Fibroblast of lung (primary cell): ENCODE measurements around the gene ATL1. TPM values are rescaled to one million over a fixed set of nuclear protein-coding genes. Genes with fewer than 3 reads are reported as not detected.

Experiments used
- DNase-seq, 2 donors: peaks; one replicate each; pipeline versions ENCODE4 v3.0.0 to v3.0.0-alpha.2; 2010; ENCODE audit warnings: low read depth in 2 of 2
- H2AFZ ChIP-seq: 2 replicates; pipeline ENCODE4 v1.5.1; 2012; ENCODE audit warnings: low read length, control low read depth, inconsistent platforms
- H3K27ac ChIP-seq: 2 replicates; pipeline ENCODE4 v1.5.1; 2011; ENCODE audit warnings: low read length, control low read depth; ENCODE audit not compliant: insufficient read depth
- H3K27me3 ChIP-seq: 2 replicates; pipeline ENCODE4 v1.5.1; 2011; ENCODE audit warnings: mild to moderate bottlenecking, low read length; ENCODE audit not compliant: control insufficient read depth, insufficient read depth
- H3K36me3 ChIP-seq: 2 replicates; pipeline ENCODE4 v1.5.1; 2011; ENCODE audit warnings: low read length; ENCODE audit not compliant: control insufficient read depth, insufficient read depth
- H3K4me1 ChIP-seq: 2 replicates; pipeline ENCODE4 v1.5.1; 2011; ENCODE audit warnings: low read length; ENCODE audit not compliant: control insufficient read depth, insufficient read depth; ENCODE audit errors: extremely low read depth
- H3K4me2 ChIP-seq: 2 replicates; pipeline ENCODE4 v1.5.1; 2011; ENCODE audit warnings: low read length, control low read depth; ENCODE audit not compliant: insufficient read depth; ENCODE audit errors: extremely low read depth
- H3K4me3 ChIP-seq, 4 experiments: fragments of 200-600 bp in 1 of 4; sonication (generic) in 1 of 4; replicated peaks in 1 of 4; 2 replicates each; pipeline ENCODE4 v1.5.1; 2011 to 2016; ENCODE audit warnings: low read length in 4 of 4, low read depth in 3 of 4, mild to moderate bottlenecking in 3 of 4, control low read depth in 2 of 4, inconsistent platforms in 1 of 4, mixed read lengths in 1 of 4; ENCODE audit not compliant: insufficient read depth in 1 of 4; ENCODE audit errors: control extremely low read depth in 1 of 4
- H3K79me2 ChIP-seq: 2 replicates; pipeline ENCODE4 v1.5.1; 2012; ENCODE audit warnings: mild to moderate bottlenecking, low read length, inconsistent platforms; ENCODE audit not compliant: control insufficient read depth, insufficient read depth
- H3K9ac ChIP-seq: 2 replicates; pipeline ENCODE4 v1.5.1; 2011; ENCODE audit warnings: mild to moderate bottlenecking, low read length, control low read depth; ENCODE audit not compliant: insufficient read depth
- H3K9me3 ChIP-seq: 2 replicates; pipeline ENCODE4 v1.5.1; 2012; ENCODE audit warnings: low read depth, low read length; ENCODE audit not compliant: control insufficient read depth, insufficient read depth
- H4K20me1 ChIP-seq: 2 replicates; pipeline ENCODE4 v1.5.1; 2011; ENCODE audit warnings: low read length; ENCODE audit not compliant: control insufficient read depth, insufficient read depth; ENCODE audit errors: extremely low read depth
- EZH2 ChIP-seq: IDR thresholded peaks from 2 replicates; pipeline ENCODE4 v1.5.1; 2012; ENCODE audit warnings: low read length, control low read depth, mild to moderate bottlenecking; ENCODE audit errors: missing control alignments
- polyA plus RNA-seq, 2 donors: library from polyadenylated mRNA; depleted of rRNA in 1 of 2; stranded (reverse) in 1 of 2; unstranded in 1 of 2; fragments of >200 nt; gene quantifications; 2 replicates each; pipeline ENCODE4 v1.2.1, GENCODE V29; 2011 to 2012; ENCODE audit warnings: missing spikeins in 1 of 2
- total RNA-seq: library from RNA; depleted of rRNA; stranded (reverse); fragments of >200 nt; gene quantifications from 2 replicates; pipeline ENCODE4 v1.2.1, GENCODE V29; 2014
- TF ChIP-seq, protein P1 (sequence below), 2 donors: IDR thresholded peaks in 1 of 2; conservative IDR thresholded peaks in 1 of 2; 1 replicate in 1 of 2; 2 replicates in 1 of 2; pipeline ENCODE4 v1.5.1; 2011 to 2012; ENCODE audit warnings: low read length in 2 of 2, control low read depth in 1 of 2, inconsistent platforms in 1 of 2, low read depth in 1 of 2, mild to moderate bottlenecking in 1 of 2

The ATL1 gene
- total and polyA plus RNA-seq, 2 donors (not counting 1 experiment from before 2014, with no cell fraction given) = 14.9 to 16.2 TPM

DNA sequence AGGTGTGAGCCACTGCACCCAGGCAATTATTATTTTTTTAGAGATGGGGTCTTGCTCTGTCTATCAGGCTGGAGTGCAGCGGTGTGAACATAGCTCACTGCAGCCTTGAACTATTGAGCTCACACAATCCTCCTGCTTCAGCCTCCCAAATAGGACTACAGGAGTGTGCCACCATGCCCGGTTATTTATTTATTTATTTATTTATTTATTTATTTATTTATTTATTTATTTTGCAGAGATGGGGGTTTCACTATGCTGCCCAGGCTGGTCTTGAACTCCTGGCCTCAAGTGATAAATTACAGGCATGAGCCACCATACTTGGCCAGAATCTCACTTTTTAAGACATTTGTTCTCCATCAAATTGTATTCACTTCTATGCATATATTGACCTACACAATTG, 56.3 kb downstream of the ATL1 start:
- no peak for TF ChIP-seq EZH2
- TF ChIP-seq, protein P1, sequence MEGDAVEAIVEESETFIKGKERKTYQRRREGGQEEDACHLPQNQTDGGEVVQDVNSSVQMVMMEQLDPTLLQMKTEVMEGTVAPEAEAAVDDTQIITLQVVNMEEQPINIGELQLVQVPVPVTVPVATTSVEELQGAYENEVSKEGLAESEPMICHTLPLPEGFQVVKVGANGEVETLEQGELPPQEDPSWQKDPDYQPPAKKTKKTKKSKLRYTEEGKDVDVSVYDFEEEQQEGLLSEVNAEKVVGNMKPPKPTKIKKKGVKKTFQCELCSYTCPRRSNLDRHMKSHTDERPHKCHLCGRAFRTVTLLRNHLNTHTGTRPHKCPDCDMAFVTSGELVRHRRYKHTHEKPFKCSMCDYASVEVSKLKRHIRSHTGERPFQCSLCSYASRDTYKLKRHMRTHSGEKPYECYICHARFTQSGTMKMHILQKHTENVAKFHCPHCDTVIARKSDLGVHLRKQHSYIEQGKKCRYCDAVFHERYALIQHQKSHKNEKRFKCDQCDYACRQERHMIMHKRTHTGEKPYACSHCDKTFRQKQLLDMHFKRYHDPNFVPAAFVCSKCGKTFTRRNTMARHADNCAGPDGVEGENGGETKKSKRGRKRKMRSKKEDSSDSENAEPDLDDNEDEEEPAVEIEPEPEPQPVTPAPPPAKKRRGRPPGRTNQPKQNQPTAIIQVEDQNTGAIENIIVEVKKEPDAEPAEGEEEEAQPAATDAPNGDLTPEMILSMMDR (conservative IDR thresholded peaks at IDR 0.05 in 1 of 2, IDR thresholded peaks at IDR 0.05 in 1 of 2; ENCODE audit: low read depth in 1 of 2, low read length in 2 of 2) = no peak
- no peak overlapping the region for H3K4me2 ChIP-seq

DNA sequence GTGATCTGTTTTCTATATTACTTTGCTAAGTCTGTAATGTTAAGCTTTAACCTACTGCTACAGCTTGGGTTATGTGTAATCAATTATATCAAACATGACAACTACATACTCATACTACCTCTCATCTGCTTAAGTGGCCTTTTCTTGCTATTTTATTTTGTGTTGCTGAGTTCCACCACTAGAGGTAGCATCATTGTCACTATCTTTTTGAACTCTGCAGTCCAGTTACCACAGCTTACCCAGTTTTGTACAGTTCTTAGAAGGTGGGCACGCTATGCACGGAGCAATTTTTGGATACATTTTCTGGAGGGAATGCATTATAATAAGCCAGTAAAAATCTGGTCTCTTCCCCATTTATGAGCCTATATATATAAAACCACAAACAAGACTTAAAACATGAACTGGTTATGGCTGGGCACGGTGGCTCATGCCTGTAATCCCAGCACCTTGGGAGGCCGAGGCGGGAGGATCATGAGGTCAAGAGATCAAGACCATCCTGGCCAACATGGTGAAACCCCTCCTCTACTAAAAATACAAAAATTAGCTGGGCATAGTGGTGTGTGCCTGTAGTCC, 59.7 kb downstream of the ATL1 start:
- H3K4me3 ChIP-seq = no peak overlapping the region
- H3K27ac ChIP-seq = no peak overlapping the region
- TF ChIP-seq, protein P1 (conservative IDR thresholded peaks at IDR 0.05 in 1 of 2, IDR thresholded peaks at IDR 0.05 in 1 of 2; ENCODE audit: low read depth in 1 of 2, low read length in 2 of 2) = peak; percentile 61 to 77
- TF ChIP-seq EZH2 = no peak
- no peak overlapping the region for H3K9ac ChIP-seq
- H3K27me3 ChIP-seq = no peaks in the 10 kb centered on the region
- H3K36me3 ChIP-seq = no peaks in the 10 kb centered on the region
- H2AFZ ChIP-seq = no peak overlapping the region
- no peaks in the 10 kb centered on the region for H4K20me1 ChIP-seq
- no peaks in the 10 kb centered on the region for H3K79me2 ChIP-seq
- no peaks in the 10 kb centered on the region for H3K9me3 ChIP-seq
- H3K4me2 ChIP-seq = no peak overlapping the region
- H3K4me1 ChIP-seq = peaks cover 2% of the 10 kb centered on the region
- DNase-seq = peak; percentile 44 to 71

More for the DNA sequence above, 56.3 kb downstream of the ATL1 start:
- H3K79me2 ChIP-seq = no peaks in the 10 kb centered on the region
- H3K9ac ChIP-seq = no peak overlapping the region
- no peaks in the 10 kb centered on the region for H3K36me3 ChIP-seq
- H4K20me1 ChIP-seq = no peaks in the 10 kb centered on the region
- no peaks in the 10 kb centered on the region for H3K27me3 ChIP-seq
- DNase-seq = no peak
- no peak overlapping the region for H3K4me3 ChIP-seq
- no peaks in the 10 kb centered on the region for H3K9me3 ChIP-seq
- H3K4me1 ChIP-seq = peaks cover 2% of the 10 kb centered on the region
- H3K27ac ChIP-seq = no peak overlapping the region
- no peak overlapping the region for H2AFZ ChIP-seq

DNA sequence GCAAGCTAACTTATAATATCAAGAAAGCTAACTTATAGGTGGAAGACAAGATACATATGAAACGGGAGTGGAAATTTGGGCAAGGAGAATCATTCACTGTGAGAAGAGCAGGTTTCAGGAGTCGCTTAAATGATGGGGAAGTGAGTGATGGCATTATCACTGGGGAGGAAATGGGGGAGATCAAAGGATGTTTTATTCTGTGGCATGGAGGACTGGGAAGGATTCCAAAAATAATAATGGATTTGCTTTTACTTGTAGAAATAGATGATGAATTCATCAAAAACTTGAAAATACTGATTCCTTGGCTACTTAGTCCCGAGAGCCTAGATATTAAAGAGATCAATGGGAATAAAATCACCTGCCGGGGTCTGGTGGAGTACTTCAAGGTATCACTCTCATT, 60.4 kb downstream of the ATL1 start:
- no peak overlapping the region for H3K4me3 ChIP-seq
- H3K4me1 ChIP-seq = peaks cover 2% of the 10 kb centered on the region
- peak in 1 of 2 donors; percentile 31 for DNase-seq
- H3K27me3 ChIP-seq = no peaks in the 10 kb centered on the region
- TF ChIP-seq, protein P1 (conservative IDR thresholded peaks at IDR 0.05 in 1 of 2, IDR thresholded peaks at IDR 0.05 in 1 of 2; ENCODE audit: low read depth in 1 of 2, low read length in 2 of 2) = no peak
- TF ChIP-seq EZH2 = no peak
- H2AFZ ChIP-seq = no peak overlapping the region
- H3K27ac ChIP-seq = no peak overlapping the region
- no peak overlapping the region for H3K9ac ChIP-seq
- H3K79me2 ChIP-seq = no peaks in the 10 kb centered on the region
- no peaks in the 10 kb centered on the region for H3K36me3 ChIP-seq
- H3K4me2 ChIP-seq = no peak overlapping the region
- H3K9me3 ChIP-seq = no peaks in the 10 kb centered on the region
- H4K20me1 ChIP-seq = no peaks in the 10 kb centered on the region
